B cell (primary cell): ENCODE measurements around the gene ATP8A1. TPM values are rescaled to one million over a fixed set of nuclear protein-coding genes. Genes with fewer than 3 reads are reported as not detected.

ENCODE experiments used
- ATAC-seq: fragments of 200-7000 bp; cut with Tn5 transposase; one replicate; pipeline ENCODE4 v1.10.0; 2021; ENCODE audit warnings: low read depth, mild to moderate bottlenecking, moderate number of reproducible peaks, moderate library complexity
- CTCF ChIA-PET: fragments of 350-600 bp; sonication (Branson Sonifier 250); formaldehyde crosslinking; loops from one replicate; lab custom pipeline; 2021; ENCODE audit warnings: antibody characterized with exemption, inconsistent platforms; lab: Charles Lee
- POLR2A ChIA-PET: fragments of 350-600 bp; sonication (Branson Sonifier 250); formaldehyde crosslinking; loops from one replicate; lab custom pipeline; 2021; ENCODE audit warnings: antibody characterized with exemption; lab: Charles Lee
- DNase-seq: peaks from one replicate; pipeline ENCODE4 v3.0.0; 2013
- H2AFZ ChIP-seq: 2 replicates; pipeline ENCODE4 v1.6.1; 2012; ENCODE audit warnings: mild to moderate bottlenecking, low read depth, low read length; ENCODE audit not compliant: insufficient read depth, poor library complexity, severe bottlenecking
- H3K27ac ChIP-seq, 2 donors: 1 replicate in 1 of 2; 2 replicates in 1 of 2; pipeline ENCODE4 v1.5.1; 2012 to 2013; ENCODE audit warnings: low read length in 2 of 2, mild to moderate bottlenecking in 2 of 2, moderate library complexity in 1 of 2
- H3K27me3 ChIP-seq, 4 experiments: fragments of 200-600 bp in 1 of 4; sonication (generic) in 1 of 4; replicated peaks in 1 of 4; 1 replicate in 2 of 4; 2 replicates in 2 of 4; pipeline versions ENCODE4 v1.6.1 to v1.7.0; 2013 to 2016; ENCODE audit warnings: low read length in 3 of 4, mild to moderate bottlenecking in 2 of 4, mixed read lengths in 1 of 4, moderate library complexity in 1 of 4; ENCODE audit not compliant: insufficient read depth in 4 of 4, control insufficient read depth in 3 of 4; ENCODE audit errors: control extremely low read depth in 1 of 4
- H3K36me3 ChIP-seq, 2 experiments: replicated peaks in 1 of 2; 1 replicate in 1 of 2; 2 replicates in 1 of 2; pipeline versions ENCODE4 v1.6.1 to v1.7.1; 2013; ENCODE audit warnings: low read length in 1 of 2; ENCODE audit not compliant: insufficient read depth in 2 of 2, control insufficient read depth in 1 of 2; ENCODE audit errors: control extremely low read depth in 1 of 2, extremely low read depth in 1 of 2
- H3K4me1 ChIP-seq, 2 donors: fragments of 200-600 bp in 1 of 2; sonication (generic) in 1 of 2; 1 replicate in 1 of 2; 2 replicates in 1 of 2; pipeline versions ENCODE4 v1.5.1 to v1.6.1; 2013 to 2017; ENCODE audit warnings: low read length in 2 of 2; ENCODE audit not compliant: control insufficient read depth in 2 of 2, insufficient read depth in 2 of 2
- H3K4me2 ChIP-seq: replicated peaks from 2 replicates; pipeline ENCODE3; 2012; ENCODE audit warnings: mild to moderate bottlenecking, low read depth, low read length; ENCODE audit not compliant: poor library complexity, severe bottlenecking
- H3K4me3 ChIP-seq, 5 experiments: fragments of 200-600 bp in 1 of 5; sonication (generic) in 1 of 5; 1 replicate in 3 of 5; 2 replicates in 2 of 5; pipeline versions ENCODE4 v1.5.1 to v1.7.0; 2011 to 2016; ENCODE audit warnings: low read length in 4 of 5, mild to moderate bottlenecking in 4 of 5, low read depth in 2 of 5, control low read depth in 1 of 5, moderate library complexity in 1 of 5; ENCODE audit not compliant: insufficient read depth in 1 of 5; ENCODE audit errors: control extremely low read depth in 1 of 5, extremely low read depth in 1 of 5
- H3K79me2 ChIP-seq: fragments of 200-600 bp; sonication (generic); one replicate; pipeline ENCODE4 v1.6.0; 2016; ENCODE audit warnings: low read length; ENCODE audit not compliant: control insufficient read depth, insufficient read depth
- H3K9ac ChIP-seq: fragments of 200-600 bp; sonication (generic); 2 replicates; pipeline ENCODE4 v1.6.1; 2017; ENCODE audit warnings: mild to moderate bottlenecking, low read length, moderate library complexity
- H3K9me3 ChIP-seq, 3 donors: one replicate each; pipeline versions ENCODE4 v1.6.1 to v1.7.1; 2013; ENCODE audit warnings: low read length in 2 of 3; ENCODE audit not compliant: control insufficient read depth in 2 of 3, insufficient read depth in 1 of 3; ENCODE audit errors: control extremely low read depth in 1 of 3
- H4K20me1 ChIP-seq: 2 replicates; pipeline ENCODE4 v1.6.0; 2012; ENCODE audit warnings: mild to moderate bottlenecking, low read length; ENCODE audit not compliant: insufficient read depth, control insufficient read depth, poor library complexity, severe bottlenecking
- H3K27ac Mint-ChIP-seq: one replicate; pipeline ENCODE4 v1.8.0; 2021; ENCODE audit warnings: mixed read lengths
- H3K27me3 Mint-ChIP-seq: one replicate; pipeline ENCODE4 v1.8.0; 2021; ENCODE audit warnings: mixed read lengths
- H3K4me1 Mint-ChIP-seq: one replicate; pipeline ENCODE4 v1.8.0; 2021; ENCODE audit warnings: mixed read lengths
- H3K4me3 Mint-ChIP-seq: one replicate; pipeline ENCODE4 v1.8.0; 2021; ENCODE audit warnings: mixed read lengths
- H3K9me3 Mint-ChIP-seq: one replicate; pipeline ENCODE4 v1.8.0; 2022; ENCODE audit warnings: mixed read lengths; ENCODE audit not compliant: insufficient read depth
- CTCF ChIP-seq: fragments of 200-600 bp; IDR thresholded peaks from one replicate; pipeline ENCODE4 v1.8.0; 2022; ENCODE audit warnings: antibody characterized with exemption, mild to moderate bottlenecking
- EZH2 ChIP-seq: IDR thresholded peaks from 2 replicates; pipeline ENCODE4 v1.6.1; 2012; ENCODE audit warnings: borderline replicate concordance, low read depth, mild to moderate bottlenecking, moderate library complexity, low read length; ENCODE audit not compliant: insufficient read depth, poor library complexity, severe bottlenecking
- WGBS: methylation state at CpG from one replicate; pipeline ENCODE4 v1.1.5; 2013; ENCODE audit warnings: missing lambda C conversion rate; ENCODE audit not compliant: insufficient coverage; 5-methylcytosine and 5-hydroxymethylcytosine counted together
- intact Hi-C: fragments of 100-400 bp; cut with micrococcal nuclease; formaldehyde crosslinking; loops from one replicate; pipeline ENCODE4 v1.10.0; 2022
- polyA plus RNA-seq: library from polyadenylated mRNA; depleted of rRNA; stranded (reverse); fragments of >200 nt; gene quantifications from 2 replicates; pipeline ENCODE4 v1.2.3, GENCODE V29; 2012
- total RNA-seq, 2 donors: library from RNA; stranded (reverse); fragments of 120-200 nt in 1 of 2; gene quantifications; 1 replicate in 1 of 2; 2 replicates in 1 of 2; pipeline versions ENCODE4 v1.2.3 to v1.2.4, GENCODE V29; 2013 to 2022

The ATP8A1 gene
- total and polyA plus RNA-seq, 2 donors (not counting 1 experiment from before 2014, with no cell fraction given), result 28.7 to 51.8 TPM

- Histone ChIP-seq H3K9me3 (no peaks in the 10 kb centered on the region), H3K27ac (no peak overlapping the region), H4K20me1 (no peaks in the 10 kb centered on the region), H3K9ac (no peak overlapping the region), H3K79me2 (peaks cover 98% of the 10 kb centered on the region), H3K4me3 (no peak overlapping the region), H3K4me1 (peaks cover 23% of the 10 kb centered on the region in 2 donors), H3K36me3 (no peaks in the 10 kb centered on the region), H3K4me2 (no peak overlapping the region), H2AFZ (no peak overlapping the region), H3K27me3 (no peaks in the 10 kb centered on the region)
- Mint-ChIP-seq H3K4me3 (no peak overlapping the region), H3K4me1 (peaks cover 63% of the 10 kb centered on the region), H3K27me3 (no peaks in the 10 kb centered on the region), H3K27ac (peak overlapping the region; percentile 32), H3K9me3 (no peaks in the 10 kb centered on the region)
- DNase-seq (no peak), ATAC-seq (no peak)
- WGBS, result 86% methylated on average over 1 of the region's 4 CpGs
- intact Hi-C loops, result no loop called here
- TF ChIP-seq CTCF (no peak), EZH2 (no peak)
- CTCF ChIA-PET, result interaction anchor here (1.1 to 1.2 kb wide), 2 partner anchors 9 to 23 kb away, joined by 3 to 4 read pairs; no protein-coding TSS in a partner anchor
- POLR2A ChIA-PET, result interaction anchor here (0.6 kb wide), 1 partner anchor 15 kb away, joined by 3 read pairs; no protein-coding TSS in a partner anchor
Measured at GRCh38 chr4:42649870-42650269, 7.0 kb downstream of the ATP8A1 start.

- no peak for ATAC-seq
- Histone ChIP-seq H3K27me3 (no peaks in the 10 kb centered on the region), H3K4me2 (no peak overlapping the region), H3K27ac (no peak overlapping the region), H3K9ac (no peak overlapping the region), H4K20me1 (no peaks in the 10 kb centered on the region), H3K4me3 (no peak overlapping the region), H2AFZ (no peak overlapping the region), H3K4me1 (peaks cover 38 to 41% of the 10 kb centered on the region in 2 donors), H3K36me3 (no peaks in the 10 kb centered on the region), H3K9me3 (no peaks in the 10 kb centered on the region), H3K79me2 (peaks cover 99% of the 10 kb centered on the region)
- no CpG with 5 or more reads among the region's 2 CpGs for WGBS
- Mint-ChIP-seq H3K4me1 (peaks cover 70% of the 10 kb centered on the region), H3K9me3 (no peaks in the 10 kb centered on the region), H3K27me3 (no peaks in the 10 kb centered on the region), H3K27ac (no peak overlapping the region), H3K4me3 (no peak overlapping the region)
- no peak for DNase-seq
- POLR2A ChIA-PET, result no interaction called here
- intact Hi-C loops, result no loop called here
- CTCF ChIA-PET, result interaction anchor here (0.8 to 3.9 kb wide), 4 partner anchors 10 to 78 kb away, joined by 3 to 18 read pairs (median 6); partner anchors contain the start of gene ATP8A1
- TF ChIP-seq CTCF, result no peak
- TF ChIP-seq EZH2, result no peak
Measured at GRCh38 chr4:42646999-42647541, 9.8 kb downstream of the ATP8A1 start.
